ENCODE data around the gene NRXN3. TPM values are rescaled to one million over a fixed set of nuclear protein-coding genes. Genes with fewer than 3 reads are reported as not detected.

The NRXN3 gene
- total and polyA plus RNA-seq, 2 experiments from 2014 or later: 5.7 to 7.1 TPM

DNA sequence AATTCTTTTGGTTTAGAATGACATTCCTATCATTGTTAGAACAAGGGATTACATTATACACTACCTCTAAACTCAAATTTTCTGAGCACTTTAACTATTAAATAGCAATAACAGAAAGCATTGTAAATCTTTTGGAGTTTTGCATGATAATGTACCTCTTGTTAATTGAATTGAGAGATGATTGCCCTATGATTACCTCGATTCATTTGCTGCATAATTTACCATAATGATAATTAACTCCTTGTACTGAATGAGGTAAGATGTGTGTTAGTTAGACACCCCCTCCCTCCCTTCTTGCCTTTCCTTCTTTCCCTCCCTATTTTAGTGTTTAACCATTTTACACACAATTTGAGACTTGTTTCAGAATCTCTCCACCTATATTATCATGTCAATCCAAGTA lies 1572.0 kb downstream of the NRXN3 start:
- H3K79me2 ChIP-seq: no peaks in the 10 kb centered on the region
- no peaks in the 10 kb centered on the region for H3K4me1 ChIP-seq (ENCODE audit: insufficient read depth)
- no peaks in the 10 kb centered on the region for H3K36me3 ChIP-seq (replicated peaks; ENCODE audit: insufficient read depth, low read depth)
- no peaks in the 10 kb centered on the region for H3K27me3 ChIP-seq
- no peak overlapping the region for H3K4me2 ChIP-seq
- 75% methylated on average over 1 of the region's 1 CpG for WGBS (ENCODE audit: low lambda C conversion rate, missing lambda C conversion rate)
- H4K20me1 ChIP-seq (ENCODE audit: insufficient read depth, poor library complexity, severe bottlenecking): no peaks in the 10 kb centered on the region
- H3K9me2 ChIP-seq (replicated peaks; ENCODE audit: insufficient read depth): no peaks in the 10 kb centered on the region
- H3K4me3 ChIP-seq: no peak overlapping the region
- no peak for DNase-seq (ENCODE audit: low spot score)
- H3K27ac ChIP-seq: no peak overlapping the region
- H2AFZ ChIP-seq: no peak overlapping the region
- peaks cover 2% of the 10 kb centered on the region for H3K9me3 ChIP-seq (ENCODE audit: low read depth)
- TF ChIP-seq EZH2 (IDR thresholded peaks at IDR 0.05; ENCODE audit: borderline replicate concordance) (no peak), EZH2phosphoT487 (IDR thresholded peaks at IDR 0.05; ENCODE audit: low read depth, severe bottlenecking, unreplicated experiment) (no peak)
- TF ChIP-seq, protein P1, sequence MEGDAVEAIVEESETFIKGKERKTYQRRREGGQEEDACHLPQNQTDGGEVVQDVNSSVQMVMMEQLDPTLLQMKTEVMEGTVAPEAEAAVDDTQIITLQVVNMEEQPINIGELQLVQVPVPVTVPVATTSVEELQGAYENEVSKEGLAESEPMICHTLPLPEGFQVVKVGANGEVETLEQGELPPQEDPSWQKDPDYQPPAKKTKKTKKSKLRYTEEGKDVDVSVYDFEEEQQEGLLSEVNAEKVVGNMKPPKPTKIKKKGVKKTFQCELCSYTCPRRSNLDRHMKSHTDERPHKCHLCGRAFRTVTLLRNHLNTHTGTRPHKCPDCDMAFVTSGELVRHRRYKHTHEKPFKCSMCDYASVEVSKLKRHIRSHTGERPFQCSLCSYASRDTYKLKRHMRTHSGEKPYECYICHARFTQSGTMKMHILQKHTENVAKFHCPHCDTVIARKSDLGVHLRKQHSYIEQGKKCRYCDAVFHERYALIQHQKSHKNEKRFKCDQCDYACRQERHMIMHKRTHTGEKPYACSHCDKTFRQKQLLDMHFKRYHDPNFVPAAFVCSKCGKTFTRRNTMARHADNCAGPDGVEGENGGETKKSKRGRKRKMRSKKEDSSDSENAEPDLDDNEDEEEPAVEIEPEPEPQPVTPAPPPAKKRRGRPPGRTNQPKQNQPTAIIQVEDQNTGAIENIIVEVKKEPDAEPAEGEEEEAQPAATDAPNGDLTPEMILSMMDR (IDR thresholded peaks at IDR 0.05; ENCODE audit: poor library complexity): no peak

DNA sequence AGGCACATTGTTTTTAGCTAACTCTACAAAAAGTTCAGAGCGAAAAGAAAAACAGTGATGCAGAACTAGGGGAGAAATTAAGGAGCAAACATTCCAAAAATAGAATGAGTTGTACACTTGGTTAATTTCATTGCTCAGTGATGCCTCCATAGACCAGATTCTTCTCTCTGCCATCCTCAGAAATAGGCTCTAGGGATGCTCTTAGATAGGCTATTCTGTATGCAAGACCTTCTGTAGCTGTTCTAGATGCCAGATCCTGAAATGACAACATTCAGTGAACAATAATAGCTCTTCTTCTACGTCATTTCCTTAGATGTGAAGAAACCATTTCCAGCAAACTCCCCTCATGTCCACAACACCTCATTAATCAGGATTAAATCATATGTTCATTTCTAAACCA lies 1574.9 kb downstream of the NRXN3 start:
- TF ChIP-seq EZH2phosphoT487 (IDR thresholded peaks at IDR 0.05; ENCODE audit: low read depth, severe bottlenecking, unreplicated experiment): no peak
- TF ChIP-seq, protein P1 (IDR thresholded peaks at IDR 0.05; ENCODE audit: poor library complexity): no peak
- TF ChIP-seq EZH2 (IDR thresholded peaks at IDR 0.05; ENCODE audit: borderline replicate concordance): no peak
- DNase-seq (ENCODE audit: low spot score): no peak
- Histone ChIP-seq H3K27me3 (no peaks in the 10 kb centered on the region), H3K79me2 (no peaks in the 10 kb centered on the region), H3K4me1 (ENCODE audit: insufficient read depth) (no peaks in the 10 kb centered on the region), H3K36me3 (replicated peaks; ENCODE audit: insufficient read depth, low read depth) (no peaks in the 10 kb centered on the region), H3K4me3 (no peak overlapping the region), H3K4me2 (no peak overlapping the region), H4K20me1 (ENCODE audit: insufficient read depth, poor library complexity, severe bottlenecking) (no peaks in the 10 kb centered on the region), H3K9me3 (ENCODE audit: low read depth) (no peaks in the 10 kb centered on the region), H3K9me2 (replicated peaks; ENCODE audit: insufficient read depth) (no peaks in the 10 kb centered on the region), H3K27ac (no peak overlapping the region), H2AFZ (no peak overlapping the region)
- WGBS (ENCODE audit: low lambda C conversion rate, missing lambda C conversion rate): 88% methylated on average over 2 of the region's 2 CpGs

DNA sequence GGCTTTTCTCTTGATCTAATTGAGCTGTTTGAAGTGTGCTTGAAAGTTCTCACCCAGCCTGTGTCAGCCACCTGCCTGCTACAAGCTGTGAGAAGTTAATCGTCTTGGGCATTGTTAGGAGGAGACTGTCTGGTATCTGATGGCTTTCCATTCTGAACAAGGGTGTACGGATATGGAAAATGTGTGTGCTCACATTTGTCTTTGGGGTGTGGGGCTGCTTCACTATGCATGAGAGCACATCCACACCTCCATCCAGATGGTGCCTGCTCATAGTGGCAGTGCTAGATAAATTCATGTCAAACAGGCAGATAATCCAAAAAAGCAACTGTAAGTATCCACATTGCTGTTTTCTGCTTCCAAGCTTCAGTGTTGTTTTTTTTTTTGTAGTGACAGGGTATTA lies 1578.9 kb downstream of the NRXN3 start:
- no peak for DNase-seq (ENCODE audit: low spot score)
- Histone ChIP-seq H3K36me3 (replicated peaks; ENCODE audit: insufficient read depth, low read depth) (no peaks in the 10 kb centered on the region), H3K79me2 (no peaks in the 10 kb centered on the region), H3K4me1 (ENCODE audit: insufficient read depth) (no peaks in the 10 kb centered on the region), H3K9me3 (ENCODE audit: low read depth) (no peaks in the 10 kb centered on the region), H3K27ac (no peak overlapping the region), H3K4me3 (no peak overlapping the region), H4K20me1 (ENCODE audit: insufficient read depth, poor library complexity, severe bottlenecking) (no peaks in the 10 kb centered on the region), H3K4me2 (no peak overlapping the region), H3K9me2 (replicated peaks; ENCODE audit: insufficient read depth) (no peaks in the 10 kb centered on the region), H2AFZ (no peak overlapping the region), H3K27me3 (no peaks in the 10 kb centered on the region)
- WGBS (ENCODE audit: low lambda C conversion rate, missing lambda C conversion rate): 74% methylated on average over 2 of the region's 2 CpGs
- TF ChIP-seq EZH2phosphoT487 (IDR thresholded peaks at IDR 0.05; ENCODE audit: low read depth, severe bottlenecking, unreplicated experiment): no peak
- TF ChIP-seq EZH2 (IDR thresholded peaks at IDR 0.05; ENCODE audit: borderline replicate concordance): no peak
- TF ChIP-seq, protein P1 (IDR thresholded peaks at IDR 0.05; ENCODE audit: poor library complexity): no peak

DNA sequence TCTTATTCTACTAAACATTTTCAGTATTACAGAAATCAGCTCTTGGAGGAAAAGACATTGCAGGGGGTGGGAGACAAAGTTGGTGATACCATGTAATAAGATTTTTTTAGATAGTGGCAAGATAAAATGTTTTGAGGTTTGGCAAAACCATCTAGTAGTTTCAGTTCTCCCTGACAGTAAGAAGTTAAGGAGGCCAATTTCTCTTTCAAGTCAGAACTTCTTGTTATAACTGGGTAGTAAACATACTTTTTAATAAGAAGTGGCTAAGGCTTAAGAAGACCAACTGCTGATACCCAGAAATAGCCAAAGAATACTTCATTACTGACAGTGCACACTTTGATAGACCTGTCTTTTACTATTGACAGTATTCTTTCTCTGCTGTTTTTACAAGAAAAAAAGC lies 1588.8 kb downstream of the NRXN3 start:
- no peak overlapping the region for H3K4me3 ChIP-seq
- H3K36me3 ChIP-seq (replicated peaks; ENCODE audit: insufficient read depth, low read depth): no peaks in the 10 kb centered on the region
- no peaks in the 10 kb centered on the region for H3K4me1 ChIP-seq (ENCODE audit: insufficient read depth)
- no peak for DNase-seq (ENCODE audit: low spot score)
- H3K9me2 ChIP-seq (replicated peaks; ENCODE audit: insufficient read depth): no peaks in the 10 kb centered on the region
- no peaks in the 10 kb centered on the region for H3K79me2 ChIP-seq
- no peak overlapping the region for H3K4me2 ChIP-seq
- no peaks in the 10 kb centered on the region for H3K9me3 ChIP-seq (ENCODE audit: low read depth)
- TF ChIP-seq EZH2phosphoT487 (IDR thresholded peaks at IDR 0.05; ENCODE audit: low read depth, severe bottlenecking, unreplicated experiment) (no peak), EZH2 (IDR thresholded peaks at IDR 0.05; ENCODE audit: borderline replicate concordance) (no peak)
- no peak overlapping the region for H2AFZ ChIP-seq
- no peak overlapping the region for H3K27ac ChIP-seq
- no peaks in the 10 kb centered on the region for H3K27me3 ChIP-seq
- H4K20me1 ChIP-seq (ENCODE audit: insufficient read depth, poor library complexity, severe bottlenecking): no peaks in the 10 kb centered on the region
